GM19452 (cell line): ENCODE results near the gene DUSP2.

ENCODE experiments used
- ATAC-seq: cut with Tn5 transposase; IDR thresholded peaks from one replicate; pipeline ENCODE4 v1.9.1; 2021; ENCODE audit not compliant: unreplicated experiment

Gene DUSP2

GRCh38 chr2:96135171-96135570, 10.1 kb downstream of the DUSP2 start:
- no peak for ATAC-seq

GRCh38 chr2:96134421-96134820, 10.8 kb downstream of the DUSP2 start:
- ATAC-seq = no peak

- no peak for ATAC-seq
Observed at GRCh38 chr2:96131813-96132745, 13.2 kb downstream of the DUSP2 start.

DNA sequence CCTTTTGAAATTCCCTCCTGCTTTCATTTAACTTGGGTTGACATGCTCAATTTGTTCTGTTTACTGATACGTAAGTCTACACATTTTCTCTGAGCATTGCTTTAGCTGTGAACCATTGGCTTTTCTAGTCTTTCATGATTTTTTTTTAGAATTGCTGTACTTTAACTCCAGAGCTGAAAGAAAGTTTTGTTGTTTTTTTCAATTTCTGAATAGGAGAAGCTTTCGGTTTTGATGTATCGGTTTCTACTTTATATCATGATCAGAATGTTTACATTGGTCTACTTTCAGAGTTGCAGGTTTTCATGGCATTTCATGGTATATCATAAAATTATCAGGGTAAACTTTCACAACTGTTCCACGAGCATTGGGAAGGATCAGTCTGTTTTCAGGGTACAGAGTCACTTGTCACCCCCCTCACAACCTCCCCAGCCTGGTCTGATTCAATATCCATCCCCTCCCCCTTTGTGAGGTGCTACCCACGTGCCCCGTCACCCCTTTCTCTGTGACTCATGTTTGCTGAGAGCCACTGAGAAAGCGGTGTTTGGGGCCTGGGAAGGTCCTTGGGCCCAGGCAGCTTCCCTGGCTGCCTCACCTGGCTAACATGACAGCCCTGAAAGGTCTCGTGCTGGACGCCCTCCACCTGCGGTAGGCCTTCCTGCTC, 14.0 kb downstream of the DUSP2 start:
- no peak for ATAC-seq

DNA sequence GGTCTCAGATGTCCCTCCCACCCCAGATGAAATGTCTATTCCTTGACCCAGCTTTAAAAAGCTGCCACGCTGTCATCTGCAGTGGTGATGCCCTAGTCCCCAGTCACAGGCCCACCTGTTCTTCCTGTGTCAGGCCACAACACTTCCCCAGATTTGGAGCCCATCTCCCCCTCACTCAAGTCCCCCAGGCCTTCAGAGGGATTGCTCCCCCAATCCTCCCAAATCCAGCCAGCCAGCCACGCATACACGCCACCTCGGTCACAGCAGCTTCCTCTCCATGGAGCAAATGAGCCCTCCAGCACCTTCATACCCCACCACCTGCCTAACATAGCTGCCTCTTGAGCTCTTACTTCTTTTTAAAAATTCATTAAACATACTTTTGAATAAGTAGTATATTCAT, 14.8 kb downstream of the DUSP2 start:
- no peak for ATAC-seq

- ATAC-seq = no peak
Observed at GRCh38 chr2:96129528-96130120, 15.6 kb downstream of the DUSP2 start.

DNA sequence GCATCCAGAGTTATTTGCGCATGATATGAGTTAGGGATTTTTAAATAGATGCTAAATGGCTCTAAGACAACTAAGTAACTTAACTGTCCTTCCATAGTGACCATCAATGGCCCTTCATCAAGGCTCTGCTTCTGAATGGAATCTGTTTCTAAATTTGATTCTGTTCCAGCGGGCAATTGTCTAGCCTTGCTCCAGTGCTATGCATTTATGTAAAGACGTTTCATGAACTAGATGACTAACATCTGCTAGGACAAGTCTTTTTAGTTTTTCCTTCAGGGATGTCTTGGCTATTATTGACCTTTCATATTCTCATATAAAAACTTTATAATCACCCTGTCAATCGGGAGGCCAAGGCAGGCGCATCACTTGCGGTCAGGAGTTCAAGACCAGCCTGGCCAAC, 16.8 kb downstream of the DUSP2 start:
- ATAC-seq = no peak

- no peak for ATAC-seq
Observed at GRCh38 chr2:96124406-96125265, 20.6 kb downstream of the DUSP2 start.

DNA sequence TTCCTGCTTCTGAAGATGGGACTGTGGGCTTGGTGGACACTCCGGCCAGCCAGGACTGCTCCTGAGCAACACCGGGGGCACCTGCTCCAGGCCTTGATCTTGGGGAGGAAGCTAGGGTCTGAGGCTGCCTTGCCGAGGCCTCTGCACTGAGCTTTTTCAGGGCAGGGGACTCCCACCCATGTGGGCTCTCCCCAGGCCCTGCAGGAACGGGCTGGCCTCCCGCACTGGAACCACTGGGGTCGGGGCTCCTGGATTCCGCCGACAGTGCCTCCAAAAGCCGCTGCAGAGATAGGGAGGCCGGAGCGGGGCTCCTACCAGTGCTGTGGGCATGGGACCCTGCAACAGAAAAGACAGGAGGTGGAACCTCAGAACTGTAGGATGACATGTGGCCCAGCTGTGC, 21.3 kb downstream of the DUSP2 start:
- ATAC-seq = no peak

DNA sequence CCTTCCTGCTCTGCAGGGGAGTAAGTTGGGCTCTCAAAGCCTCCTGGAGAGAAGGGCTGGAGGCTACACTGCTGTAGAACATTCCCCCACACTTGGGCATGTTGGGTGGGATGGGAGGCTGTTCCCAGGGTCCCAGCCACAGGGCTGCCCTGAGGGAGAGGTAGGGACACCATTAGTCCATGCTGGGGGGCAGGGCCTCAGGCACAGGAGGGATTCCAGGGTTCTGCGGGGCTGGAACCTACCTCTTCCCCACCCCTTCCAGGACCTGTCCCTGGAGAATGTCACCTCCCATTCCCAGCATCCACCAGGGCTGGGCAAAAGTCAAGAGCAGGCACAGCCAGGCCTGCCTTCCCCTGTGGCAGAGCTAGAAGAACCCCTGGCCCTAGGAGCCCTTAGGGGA, 21.9 kb downstream of the DUSP2 start:
- ATAC-seq = no peak

DNA sequence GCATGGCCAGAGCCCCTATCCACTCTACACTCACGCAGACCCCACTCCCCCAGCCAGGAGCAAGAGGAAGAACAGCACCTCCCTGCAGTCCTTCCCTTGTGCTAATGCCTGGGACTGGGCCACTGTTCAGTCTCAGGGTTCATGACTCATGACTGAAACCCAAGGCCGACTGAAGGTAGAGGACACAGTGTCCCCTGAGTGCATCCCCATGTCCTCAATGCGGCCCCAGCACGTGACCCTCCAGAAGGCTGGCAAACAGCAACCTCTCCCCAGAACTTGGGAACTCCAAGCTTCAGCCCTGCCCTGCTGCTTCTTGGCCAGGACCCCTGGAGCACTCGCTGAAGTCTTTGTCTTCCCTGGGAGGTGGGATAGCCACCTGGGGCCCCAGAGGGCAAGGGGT, 22.8 kb downstream of the DUSP2 start:
- ATAC-seq = no peak

- no peak for ATAC-seq
Observed at GRCh38 chr2:96121414-96121813, 23.8 kb downstream of the DUSP2 start.

GRCh38 chr2:96120991-96121390, 24.2 kb downstream of the DUSP2 start:
- ATAC-seq = no peak

DNA sequence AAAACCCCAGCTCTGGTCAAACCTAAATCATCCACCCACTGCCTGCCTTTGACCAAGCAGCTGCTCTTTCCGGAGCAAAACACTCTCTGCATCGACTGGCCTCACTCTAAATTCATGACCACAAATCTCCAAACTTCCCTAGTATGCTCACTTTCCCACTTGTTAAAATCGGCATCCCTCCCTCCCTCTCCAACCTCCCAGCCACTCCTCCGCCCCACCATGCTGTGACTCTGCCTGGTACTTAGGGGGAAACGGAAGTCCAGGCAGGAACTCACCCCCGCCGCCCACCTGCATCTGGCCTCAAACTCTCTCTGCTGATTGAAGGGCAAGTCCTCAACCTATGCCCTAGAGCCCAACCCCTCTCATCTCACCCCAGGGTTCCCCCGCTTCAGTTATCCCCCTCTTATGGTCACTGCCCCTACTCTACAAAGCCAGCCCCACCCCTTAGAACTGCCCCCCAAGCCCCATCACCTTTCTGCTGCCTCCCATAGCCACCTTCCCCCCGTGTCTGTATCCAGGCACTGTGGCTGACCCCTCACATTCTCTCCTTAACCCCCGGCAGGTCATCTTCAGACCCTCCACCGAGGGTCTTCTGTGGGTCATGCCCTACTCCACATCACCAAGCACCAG, 25.0 kb downstream of the DUSP2 start:
- no peak for ATAC-seq

- no peak for ATAC-seq
Observed at GRCh38 chr2:96119389-96119751, 25.9 kb downstream of the DUSP2 start.

DNA sequence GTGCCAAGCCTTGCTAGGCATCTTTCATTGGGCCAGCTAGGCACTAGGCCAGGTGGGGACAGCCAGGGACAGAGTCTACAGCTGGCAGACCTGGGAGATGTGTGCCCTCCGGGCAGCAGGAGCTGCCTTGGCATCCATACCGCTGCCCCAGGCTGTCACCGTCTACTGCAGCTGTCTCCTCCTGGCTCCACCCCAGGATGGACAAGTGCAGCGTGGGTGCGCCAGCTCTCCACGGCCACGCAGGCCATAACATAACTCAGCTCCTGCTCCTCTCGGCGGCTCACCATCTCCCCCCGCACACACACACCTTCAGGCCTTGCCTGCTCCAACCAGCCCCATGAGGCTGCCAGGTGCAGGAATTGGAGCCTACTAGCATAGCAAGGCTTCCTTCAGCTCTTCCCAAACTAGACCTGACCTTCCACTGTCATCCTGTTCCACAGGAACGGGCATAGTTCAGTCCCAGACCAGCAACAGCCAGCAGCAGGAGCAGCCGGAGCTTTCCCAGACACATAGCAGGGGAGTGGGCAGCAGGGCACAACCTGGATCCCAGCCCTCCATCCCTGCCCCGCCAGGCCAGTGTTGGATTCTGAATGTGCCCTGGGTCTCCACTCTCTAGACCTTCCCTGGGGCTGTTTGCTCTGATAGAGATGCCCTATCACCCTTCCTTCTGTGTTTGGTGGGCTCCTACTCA, 26.4 kb downstream of the DUSP2 start:
- ATAC-seq = no peak

- ATAC-seq = no peak
Observed at GRCh38 chr2:96117701-96118588, 27.3 kb downstream of the DUSP2 start.

DNA sequence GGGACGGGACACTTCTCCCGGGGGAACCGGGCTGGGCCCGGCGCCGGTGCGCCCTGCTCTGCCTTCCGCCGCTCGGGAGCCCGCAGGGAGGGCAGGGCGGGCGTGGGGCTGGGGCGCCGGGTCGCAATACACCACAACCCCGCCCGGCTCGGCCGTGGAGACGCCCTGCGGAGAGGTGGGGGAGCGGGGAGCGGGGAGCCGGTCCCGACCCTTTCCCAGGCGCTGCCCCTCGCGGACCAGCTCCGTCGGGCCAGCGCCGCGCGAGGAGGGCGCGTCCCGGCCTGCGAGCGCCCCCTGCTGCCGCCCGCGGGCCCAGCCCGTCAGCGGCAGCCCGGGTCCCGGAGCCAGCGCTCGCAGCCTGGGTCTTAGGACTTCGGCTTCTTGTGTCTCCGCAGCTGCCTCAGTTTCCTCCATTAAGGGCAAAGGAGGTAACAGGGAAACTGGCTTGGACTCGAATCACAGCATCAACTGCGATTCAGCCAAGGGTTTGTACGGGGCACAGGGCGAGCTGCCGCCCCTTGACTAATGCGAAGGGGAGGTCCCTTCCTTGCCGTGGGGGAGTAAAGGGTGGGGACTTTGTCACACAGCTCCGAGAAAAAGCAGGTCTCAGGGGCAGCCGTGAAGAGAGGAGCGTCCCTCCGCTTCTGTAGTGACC, 28.2 kb downstream of the DUSP2 start:
- peak; percentile 73 for ATAC-seq
